ENCODE data around the gene UQCC5.

GRCh38 chr3:52555056-52555455 is 18.7 kb downstream of the UQCC5 start:
- TF ChIP-seq POLR2A (IDR thresholded peaks at IDR 0.05) (no peak), CTCF (IDR thresholded peaks at IDR 0.05) (no peak), POLR2AphosphoS5 (IDR thresholded peaks at IDR 0.05) (no peak), EP300 (IDR thresholded peaks at IDR 0.05) (no peak)

All from upper lobe of left lung (tissue), 4 donors.